ENCODE results near the gene HMX3.
"Not testable (repeated sequence)": the region's sequence is repeated elsewhere in the genome, so short reads cannot be mapped to it uniquely, and the experiment has no call there.

The HMX3 gene

GRCh38 chr10:123149162-123149567 lies 13.4 kb downstream of the HMX3 start:
- DNase-seq = no peak

- peak; percentile 84 for DNase-seq
Observed at GRCh38 chr10:123149568-123150270, 13.9 kb downstream of the HMX3 start.

GRCh38 chr10:123150271-123150985 lies 14.7 kb downstream of the HMX3 start:
- DNase-seq = peak; percentile 67

- DNase-seq = peak; percentile 83
Observed at GRCh38 chr10:123150986-123151736, 15.4 kb downstream of the HMX3 start.

GRCh38 chr10:123151737-123152135 lies 16.0 kb downstream of the HMX3 start:
- no peak for DNase-seq

GRCh38 chr10:123153486-123154091 lies 17.8 kb downstream of the HMX3 start:
- no peak for DNase-seq

GRCh38 chr10:123154092-123154710 lies 18.4 kb downstream of the HMX3 start, which contains the start of gene BUB3:
BUB3 (plus strand) TSS chr10:123154402; CDS start chr10:123154918, 516 bp downstream.
- DNase-seq = peak; percentile 92

GRCh38 chr10:123154711-123155505 lies 19.1 kb downstream of the HMX3 start:
- DNase-seq = peak; percentile 83

GRCh38 chr10:123156078-123156477 lies 20.3 kb downstream of the HMX3 start:
- DNase-seq = no peak

GRCh38 chr10:123157210-123157609 lies 21.4 kb downstream of the HMX3 start:
- no peak for DNase-seq

GRCh38 chr10:123158682-123159081 lies 22.9 kb downstream of the HMX3 start:
- no peak for DNase-seq

- DNase-seq = no peak
Observed at GRCh38 chr10:123160311-123160980, 24.7 kb downstream of the HMX3 start.

GRCh38 chr10:123164319-123164718 lies 28.5 kb downstream of the HMX3 start:
- no peak for DNase-seq

- DNase-seq = no peak
Observed at GRCh38 chr10:123165445-123166072, 29.8 kb downstream of the HMX3 start.

- DNase-seq = no peak
Observed at GRCh38 chr10:123166618-123167017, 30.8 kb downstream of the HMX3 start.

- DNase-seq = no peak
Observed at GRCh38 chr10:123170961-123171360, 35.2 kb downstream of the HMX3 start.

GRCh38 chr10:123171616-123172015 lies 35.8 kb downstream of the HMX3 start:
- DNase-seq = not testable (repeated sequence)

- DNase-seq = no peak
Observed at GRCh38 chr10:123175389-123176387, 39.9 kb downstream of the HMX3 start.

GRCh38 chr10:123178390-123178789 lies 42.6 kb downstream of the HMX3 start:
- not testable (repeated sequence) for DNase-seq
